GM21423 (cell line): ENCODE measurements around the gene EPHX1.
"Not testable (repeated sequence)": the region's sequence is repeated elsewhere in the genome, so short reads cannot be mapped to it uniquely, and the experiment has no call there.

Source experiments
- ATAC-seq: cut with Tn5 transposase; IDR thresholded peaks from one replicate; pipeline ENCODE4 v1.9.1; 2021; ENCODE audit warnings: mild to moderate bottlenecking, moderate library complexity; ENCODE audit not compliant: unreplicated experiment

The EPHX1 gene

GRCh38 chr1:225777058-225777582 is 32.8 kb upstream of the EPHX1 start:
- ATAC-seq: no peak

- peak; percentile 98 for ATAC-seq
Observed at GRCh38 chr1:225777583-225778336, 32.2 kb upstream of the EPHX1 start, which contains the start of gene SRP9. Gene SRP9 (plus strand): TSS chr1:225777826. CDS start chr1:225777941, 115 bp downstream.

- no peak for ATAC-seq
Observed at GRCh38 chr1:225778337-225778669, 31.6 kb upstream of the EPHX1 start.

GRCh38 chr1:225779165-225779564 is 30.8 kb upstream of the EPHX1 start:
- ATAC-seq: not testable (repeated sequence)

GRCh38 chr1:225780134-225780533 is 29.8 kb upstream of the EPHX1 start:
- ATAC-seq: no peak

GRCh38 chr1:225780630-225781029 is 29.3 kb upstream of the EPHX1 start:
- ATAC-seq: no peak

- not testable (repeated sequence) for ATAC-seq
Observed at GRCh38 chr1:225789142-225789541, 20.8 kb upstream of the EPHX1 start.

GRCh38 chr1:225794954-225795353 is 15.0 kb upstream of the EPHX1 start:
- no peak for ATAC-seq

GRCh38 chr1:225796097-225796496 is 13.8 kb upstream of the EPHX1 start:
- not testable (repeated sequence) for ATAC-seq

- ATAC-seq: not testable (repeated sequence)
Observed at GRCh38 chr1:225801146-225801545, 8.8 kb upstream of the EPHX1 start.

GRCh38 chr1:225806249-225806648 is 3.7 kb upstream of the EPHX1 start:
- no peak for ATAC-seq

GRCh38 chr1:225806736-225807135 is 3.2 kb upstream of the EPHX1 start:
- not testable (repeated sequence) for ATAC-seq

GRCh38 chr1:225808136-225808535 is 1.8 kb upstream of the EPHX1 start:
- ATAC-seq: no peak

GRCh38 chr1:225810579-225811538 is 935 bp downstream of the EPHX1 start:
- ATAC-seq: not testable (repeated sequence)

GRCh38 chr1:225811622-225812487 is 1.9 kb downstream of the EPHX1 start:
- no peak for ATAC-seq

- no peak for ATAC-seq
Observed at GRCh38 chr1:225812488-225813213, 2.7 kb downstream of the EPHX1 start.

- no peak for ATAC-seq
Observed at GRCh38 chr1:225813214-225813964, 3.5 kb downstream of the EPHX1 start.

- ATAC-seq: no peak
Observed at GRCh38 chr1:225814381-225814780, 4.5 kb downstream of the EPHX1 start.

- not testable (repeated sequence) for ATAC-seq
Observed at GRCh38 chr1:225815090-225815489, 5.2 kb downstream of the EPHX1 start.
